IMR-90 (cell line): Measurements from ENCODE around the gene SETD9. TPM values are rescaled to one million over a fixed set of nuclear protein-coding genes. Genes with fewer than 3 reads are reported as not detected.

Experiments
- ATAC-seq: fragments of 200-7000 bp; cut with Tn5 transposase; 2 replicates; pipeline ENCODE4 v1.9.1; 2020; ENCODE audit warnings: low read depth, mild to moderate bottlenecking, moderate library complexity
- BruUV-seq: library from RNA; stranded (reverse); fragments of 400-500 nt; replicated peaks from 2 replicates; lab custom pipeline; 2021; lab: Mats Ljungman, UMichigan
- CTCF ChIA-PET: fragments of 300-600 bp; formaldehyde crosslinking; extraction: SDS; loops from one replicate; lab custom pipeline; 2021; ENCODE audit warnings: antibody characterized with exemption; lab: Yijun Ruan, JAX
- POLR2A ChIA-PET: fragments of 300-600 bp; sonication (Branson Sonifier 250); formaldehyde crosslinking; loops from one replicate; lab custom pipeline; 2022; ENCODE audit warnings: antibody characterized with exemption; ENCODE audit not compliant: unreplicated experiment; lab: Charles Lee
- DNase-seq: peaks from one replicate; pipeline ENCODE4 v3.0.0; 2013
- H2AFZ ChIP-seq: replicated peaks from 2 replicates; pipeline ENCODE3; 2013; ENCODE audit warnings: low read length, mild to moderate bottlenecking; ENCODE audit not compliant: poor library complexity
- H2AK5ac ChIP-seq: 2 replicates; pipeline ENCODE4 v1.6.1; 2013; ENCODE audit warnings: low read depth, low read length, inconsistent platforms
- H2AK9ac ChIP-seq: replicated peaks from 2 replicates; pipeline ENCODE3; 2013; ENCODE audit warnings: mild to moderate bottlenecking, low read depth, low read length, moderate library complexity; ENCODE audit not compliant: poor library complexity
- H2BK120ac ChIP-seq: 2 replicates; pipeline ENCODE4 v1.6.1; 2013; ENCODE audit warnings: low read depth, low read length, inconsistent platforms
- H2BK15ac ChIP-seq: 3 replicates; pipeline ENCODE4 v1.6.1; 2013; ENCODE audit warnings: low read depth, low read length, inconsistent platforms
- H2BK20ac ChIP-seq: 2 replicates; pipeline ENCODE4 v1.6.1; 2013; ENCODE audit warnings: low read depth, mild to moderate bottlenecking, inconsistent platforms, low read length, moderate library complexity
- H2BK5ac ChIP-seq: 2 replicates; pipeline ENCODE4 v1.6.1; 2013; ENCODE audit warnings: mild to moderate bottlenecking, low read depth, low read length, inconsistent platforms; ENCODE audit not compliant: poor library complexity, severe bottlenecking
- H3K14ac ChIP-seq: replicated peaks from 2 replicates; pipeline ENCODE4 v1.6.1; 2013; ENCODE audit warnings: low read depth, low read length, inconsistent platforms
- H3K18ac ChIP-seq: 2 replicates; pipeline ENCODE4 v1.6.1; 2013; ENCODE audit warnings: low read depth, low read length, control low read depth
- H3K23ac ChIP-seq: 2 replicates; pipeline ENCODE4 v1.6.1; 2013; ENCODE audit warnings: low read depth, low read length, inconsistent platforms
- H3K27ac ChIP-seq: 2 replicates; pipeline ENCODE4 v1.5.1; 2013; ENCODE audit warnings: mild to moderate bottlenecking, control low read depth, low read length; ENCODE audit not compliant: insufficient read depth
- H3K27me3 ChIP-seq: 2 replicates; pipeline ENCODE4 v1.6.1; 2013; ENCODE audit warnings: low read length; ENCODE audit not compliant: control insufficient read depth, insufficient read depth
- H3K36me3 ChIP-seq: 2 replicates; pipeline ENCODE4 v1.6.1; 2013; ENCODE audit warnings: low read length, mixed read lengths; ENCODE audit not compliant: control insufficient read depth, insufficient read depth
- H3K4ac ChIP-seq: 2 replicates; pipeline ENCODE4 v1.6.1; 2013; ENCODE audit warnings: low read depth, low read length, inconsistent platforms
- H3K4me1 ChIP-seq: 2 replicates; pipeline ENCODE4 v1.6.1; 2013; ENCODE audit warnings: low read length, mixed read lengths; ENCODE audit not compliant: control insufficient read depth, insufficient read depth
- H3K4me2 ChIP-seq: 2 replicates; pipeline ENCODE4 v1.6.1; 2013; ENCODE audit warnings: low read depth, mild to moderate bottlenecking, control low read depth, low read length, moderate library complexity
- H3K4me3 ChIP-seq: 2 replicates; pipeline ENCODE4 v1.5.1; 2013; ENCODE audit warnings: low read depth, mild to moderate bottlenecking, control low read depth, low read length, moderate library complexity; ENCODE audit not compliant: insufficient read depth
- H3K56ac ChIP-seq: 2 replicates; pipeline ENCODE4 v1.6.1; 2013; ENCODE audit warnings: low read length, inconsistent platforms; ENCODE audit not compliant: insufficient read depth; ENCODE audit errors: extremely low read depth
- H3K79me1 ChIP-seq, 2 experiments: 2 replicates each; pipeline ENCODE4 v1.6.1; 2013; ENCODE audit warnings: low read length in 2 of 2, inconsistent platforms in 1 of 2, low read depth in 1 of 2
- H3K9ac ChIP-seq: 2 replicates; pipeline ENCODE4 v1.6.1; 2013; ENCODE audit warnings: low read depth, low read length, control low read depth
- H3K9me1 ChIP-seq: 2 replicates; pipeline ENCODE4 v1.6.1; 2013; ENCODE audit warnings: low read length, inconsistent platforms; ENCODE audit not compliant: insufficient read depth
- H3K9me3 ChIP-seq: 2 replicates; pipeline ENCODE4 v1.6.1; 2013; ENCODE audit warnings: low read length; ENCODE audit not compliant: control insufficient read depth, insufficient read depth
- H4K20me1 ChIP-seq: 2 replicates; pipeline ENCODE4 v1.6.1; 2013; ENCODE audit warnings: low read length, inconsistent platforms; ENCODE audit not compliant: insufficient read depth
- H4K5ac ChIP-seq: 2 replicates; pipeline ENCODE4 v1.6.1; 2013; ENCODE audit warnings: mild to moderate bottlenecking, low read depth, low read length, control low read depth
- H4K8ac ChIP-seq, 2 experiments: 2 replicates each; pipeline ENCODE4 v1.6.1; 2013; ENCODE audit warnings: low read depth in 2 of 2, low read length in 2 of 2, control low read depth in 1 of 2, inconsistent platforms in 1 of 2
- H4K91ac ChIP-seq: 2 replicates; pipeline ENCODE4 v1.6.1; 2013; ENCODE audit warnings: low read depth, low read length, inconsistent platforms; ENCODE audit not compliant: insufficient read depth
- WGBS, 2 experiments: methylation state at CpG; one replicate each; pipeline versions ENCODE4 v1.1.5 to v1.1.7; 2013; ENCODE audit warnings: missing lambda C conversion rate in 2 of 2; ENCODE audit not compliant: insufficient read length in 1 of 2; ENCODE audit errors: extremely low coverage in 2 of 2; 5-methylcytosine and 5-hydroxymethylcytosine counted together
- dilution Hi-C: fragments of 300-500 bp; cut with HindIII; formaldehyde crosslinking; loops from one replicate; pipeline ENCODE4 v1.14.3; 2018; ENCODE audit warnings: low sequenced_read_pairs; ENCODE audit not compliant: unreplicated experiment
- in situ Hi-C: fragments of 300-500 bp; cut with MboI; formaldehyde crosslinking; loops from 3 replicates; pipeline ENCODE4 v1.14.3; 2019; ENCODE audit warnings: low sequenced_read_pairs, inconsistent platforms, mixed read lengths
- intact Hi-C: fragments of 100-400 bp; cut with micrococcal nuclease; formaldehyde crosslinking; loops from 2 replicates; pipeline ENCODE4 v1.10.0; 2022
- polyA plus RNA-seq, 3 experiments: library from polyadenylated mRNA; depleted of rRNA; stranded (reverse); fragments of >200 nt; gene quantifications; 2 replicates each; pipeline ENCODE4 v1.2.3, GENCODE V29; 2012; ENCODE audit warnings: low replicate concordance in 1 of 3
- total RNA-seq: library from RNA; depleted of rRNA; stranded (reverse); fragments of >200 nt; gene quantifications from 2 replicates; pipeline ENCODE4 v1.2.3, GENCODE V29; 2012; rRNA removed
- TF ChIP-seq, protein P1 (sequence below): conservative IDR thresholded peaks from 2 replicates; pipeline ENCODE4 v1.5.1; 2012; ENCODE audit warnings: mild to moderate bottlenecking, low read depth, low read length, improper control_type of control experiment
- TF ChIP-seq, protein P2 (sequence below): fragments of 150-350 bp; IDR thresholded peaks from 2 replicates; pipeline ENCODE4 v1.6.1; 2016; ENCODE audit warnings: low read depth, mild to moderate bottlenecking, low read length, moderate library complexity, borderline replicate concordance

Gene SETD9
- total and polyA plus RNA-seq, 2 of the 4 experiments (the other 2 are of a cell fraction) = 3.9 to 8.1 TPM

DNA sequence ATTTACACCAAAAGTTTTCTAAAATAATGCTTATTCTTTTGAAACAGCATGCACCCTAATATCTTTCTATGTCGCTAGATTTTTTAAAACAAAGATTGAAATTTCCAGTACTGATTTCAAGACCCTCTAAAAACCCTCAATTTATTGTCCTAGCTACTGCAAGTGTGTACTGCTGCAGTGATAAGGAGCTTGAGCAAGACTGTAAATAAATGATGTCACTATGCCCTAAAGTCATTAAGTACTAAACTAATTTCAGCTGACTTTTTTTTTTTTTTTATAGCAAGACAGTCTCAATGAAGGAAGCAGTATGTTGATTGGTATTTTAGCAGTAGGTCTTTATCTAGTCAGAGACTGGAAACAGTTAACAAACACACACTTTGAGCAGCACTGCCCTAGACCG is 54.8 kb downstream of the SETD9 start:
- Histone ChIP-seq H4K8ac (no peak overlapping the region), H3K56ac (no peak overlapping the region), H3K79me1 (no peaks in the 10 kb centered on the region), H2BK5ac (no peak overlapping the region), H3K4me2 (no peak overlapping the region), H2BK20ac (no peak overlapping the region), H3K4ac (no peak overlapping the region), H3K9ac (no peak overlapping the region), H4K91ac (no peak overlapping the region), H2BK15ac (no peak overlapping the region), H4K20me1 (no peaks in the 10 kb centered on the region), H3K9me3 (peaks cover 1% of the 10 kb centered on the region; the same call in 1 of the 2 replicates), H3K4me1 (no peaks in the 10 kb centered on the region), H3K9me1 (no peaks in the 10 kb centered on the region), H4K5ac (no peak overlapping the region), H2AK9ac (no peak overlapping the region), H3K18ac (no peak overlapping the region), H3K36me3 (no peaks in the 10 kb centered on the region), H2BK120ac (no peak overlapping the region), H2AK5ac (no peak overlapping the region), H3K23ac (no peak overlapping the region), H3K27ac (no peak overlapping the region), H3K14ac (no peak overlapping the region), H2AFZ (no peak overlapping the region), H3K4me3 (no peak overlapping the region), H3K27me3 (peaks cover 44% of the 10 kb centered on the region)
- in situ Hi-C loops (no loop called here), dilution Hi-C loops (no loop called here), intact Hi-C loops (no loop called here)
- ATAC-seq (no peak), DNase-seq (no peak)
- ChIA-PET POLR2A (no interaction called here), CTCF (interaction anchor here (0.6 to 0.7 kb wide), 2 partner anchors 10 to 11 kb away, joined by 3 to 4 read pairs; no protein-coding TSS in a partner anchor)
- no CpG with 5 or more reads among the region's 2 CpGs for WGBS, 2 experiments
- BruUV-seq = no TSS peak
- TF ChIP-seq, protein P1, sequence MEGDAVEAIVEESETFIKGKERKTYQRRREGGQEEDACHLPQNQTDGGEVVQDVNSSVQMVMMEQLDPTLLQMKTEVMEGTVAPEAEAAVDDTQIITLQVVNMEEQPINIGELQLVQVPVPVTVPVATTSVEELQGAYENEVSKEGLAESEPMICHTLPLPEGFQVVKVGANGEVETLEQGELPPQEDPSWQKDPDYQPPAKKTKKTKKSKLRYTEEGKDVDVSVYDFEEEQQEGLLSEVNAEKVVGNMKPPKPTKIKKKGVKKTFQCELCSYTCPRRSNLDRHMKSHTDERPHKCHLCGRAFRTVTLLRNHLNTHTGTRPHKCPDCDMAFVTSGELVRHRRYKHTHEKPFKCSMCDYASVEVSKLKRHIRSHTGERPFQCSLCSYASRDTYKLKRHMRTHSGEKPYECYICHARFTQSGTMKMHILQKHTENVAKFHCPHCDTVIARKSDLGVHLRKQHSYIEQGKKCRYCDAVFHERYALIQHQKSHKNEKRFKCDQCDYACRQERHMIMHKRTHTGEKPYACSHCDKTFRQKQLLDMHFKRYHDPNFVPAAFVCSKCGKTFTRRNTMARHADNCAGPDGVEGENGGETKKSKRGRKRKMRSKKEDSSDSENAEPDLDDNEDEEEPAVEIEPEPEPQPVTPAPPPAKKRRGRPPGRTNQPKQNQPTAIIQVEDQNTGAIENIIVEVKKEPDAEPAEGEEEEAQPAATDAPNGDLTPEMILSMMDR = no peak
- TF ChIP-seq, protein P2, sequence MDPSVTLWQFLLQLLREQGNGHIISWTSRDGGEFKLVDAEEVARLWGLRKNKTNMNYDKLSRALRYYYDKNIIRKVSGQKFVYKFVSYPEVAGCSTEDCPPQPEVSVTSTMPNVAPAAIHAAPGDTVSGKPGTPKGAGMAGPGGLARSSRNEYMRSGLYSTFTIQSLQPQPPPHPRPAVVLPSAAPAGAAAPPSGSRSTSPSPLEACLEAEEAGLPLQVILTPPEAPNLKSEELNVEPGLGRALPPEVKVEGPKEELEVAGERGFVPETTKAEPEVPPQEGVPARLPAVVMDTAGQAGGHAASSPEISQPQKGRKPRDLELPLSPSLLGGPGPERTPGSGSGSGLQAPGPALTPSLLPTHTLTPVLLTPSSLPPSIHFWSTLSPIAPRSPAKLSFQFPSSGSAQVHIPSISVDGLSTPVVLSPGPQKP = no peak

Other genes starting within 250 kb of the SETD9 start
- 18.8 and 21.9 TPM in 2 replicates for gene MAP3K1, start 94.0 kb upstream of the SETD9 start, total RNA-seq
- 3.8 TPM in 2 replicates for gene MAP3K1, start 94.0 kb upstream of the SETD9 start, polyA plus RNA-seq (2012; rRNA removed)
- 22.9 and 26.7 TPM in 2 replicates for gene MIER3, start 42.5 kb downstream of the SETD9 start, total RNA-seq
- gene MIER3, start 42.5 kb downstream of the SETD9 start, polyA plus RNA-seq (2012; rRNA removed) = 4.8 and 6.4 TPM in 2 replicates